ENCODE measurements around the gene ZC3H13. TPM values are rescaled to one million over a fixed set of nuclear protein-coding genes. Genes with fewer than 3 reads are reported as not detected.

Gene ZC3H13
- total and polyA plus RNA-seq, 2 experiments from 2014 or later = 15.6 to 50.7 TPM

DNA sequence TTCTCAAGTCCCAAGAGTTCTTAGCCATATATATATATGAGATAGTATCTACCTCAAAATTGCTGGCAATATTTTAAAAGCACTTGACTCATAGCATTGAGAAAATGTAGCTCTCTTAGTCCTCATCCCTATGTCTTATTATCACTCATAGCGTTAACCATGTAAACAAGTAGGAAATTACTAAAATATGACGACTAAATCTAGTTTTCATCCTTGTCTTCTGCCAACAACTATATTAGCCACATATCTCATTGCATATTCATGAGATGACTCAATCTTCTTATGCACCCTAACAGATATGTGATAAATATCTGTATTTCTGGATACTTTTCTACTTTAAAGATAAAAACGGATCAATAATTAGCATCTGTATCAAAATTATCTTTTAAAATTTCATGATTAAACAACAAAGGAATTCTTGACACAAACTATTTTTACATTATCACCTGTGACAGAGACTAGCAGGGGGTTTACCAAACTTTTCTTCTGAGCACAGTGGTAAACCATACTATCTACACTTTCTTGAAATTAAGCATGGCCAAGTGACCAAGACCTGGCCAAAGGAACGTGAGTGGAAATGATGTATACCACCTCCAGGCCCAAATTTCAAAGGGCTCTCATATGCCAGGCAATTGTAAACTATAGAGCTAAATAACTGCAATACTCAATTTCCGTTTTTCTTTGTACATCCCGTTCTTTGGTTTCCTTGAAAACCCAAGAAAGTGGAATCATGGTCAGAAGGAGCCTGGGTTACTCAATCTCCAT is 45.7 kb downstream of the ZC3H13 start:
- Histone ChIP-seq H3K27ac (no peak overlapping the region), H3K36me3 (ENCODE audit: low read depth) (peaks cover 50% of the 10 kb centered on the region), H4K20me1 (ENCODE audit: insufficient read depth) (no peaks in the 10 kb centered on the region), H2AFZ (no peak overlapping the region), H3K27me3 (replicated peaks; ENCODE audit: insufficient read depth) (no peaks in the 10 kb centered on the region), H3F3A (ENCODE audit: insufficient read depth) (no peaks in the 10 kb centered on the region), H3K9ac (no peak overlapping the region), H3K79me2 (ENCODE audit: insufficient read depth) (no peaks in the 10 kb centered on the region), H3K4me1 (ENCODE audit: insufficient read depth) (no peaks in the 10 kb centered on the region), H3K9me3 (ENCODE audit: low read depth) (no peaks in the 10 kb centered on the region), H3K4me2 (ENCODE audit: unreplicated experiment) (no peak overlapping the region), H3K4me3 (no peak overlapping the region), H3K9me2 (ENCODE audit: insufficient read depth) (no peaks in the 10 kb centered on the region)
- DNase-seq = peak; percentile 24
- WGBS, 2 experiments (ENCODE audit: low coverage in 1 of 2, low lambda C conversion rate in 2 of 2, missing lambda C conversion rate in 2 of 2) = 80% methylated on average over 6 of the region's 6 CpGs
- no peak for TF ChIP-seq EZH2phosphoT487 (IDR thresholded peaks at IDR 0.05; ENCODE audit: insufficient read depth, low read depth)
- no peak for TF ChIP-seq EZH2 (IDR thresholded peaks at IDR 0.05; ENCODE audit: insufficient read depth, poor library complexity, severe bottlenecking)
- in situ Hi-C loops (cut with MboI) = no loop called here

DNA sequence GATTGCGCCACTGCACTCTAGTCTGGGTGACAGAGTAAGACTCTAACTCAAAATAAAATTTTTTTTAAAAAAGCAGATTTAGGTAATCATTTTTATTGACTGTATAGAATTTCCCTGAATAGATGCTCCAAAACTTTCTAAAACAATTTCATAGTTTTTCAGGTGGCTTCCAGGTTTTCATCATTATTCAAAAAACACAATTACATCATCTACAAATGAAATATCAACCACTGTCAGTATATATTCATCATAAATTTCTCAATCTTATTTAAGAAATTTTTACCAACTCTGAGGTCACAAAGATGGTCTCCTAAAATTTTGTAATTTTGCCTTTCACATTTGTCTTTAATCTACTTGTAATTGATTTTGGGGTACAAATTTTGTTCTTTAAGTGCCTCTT is 48.1 kb downstream of the ZC3H13 start:
- no peaks in the 10 kb centered on the region for H3K4me1 ChIP-seq (ENCODE audit: insufficient read depth)
- no peak overlapping the region for H3K4me3 ChIP-seq
- H3K27ac ChIP-seq = no peak overlapping the region
- TF ChIP-seq EZH2phosphoT487 (IDR thresholded peaks at IDR 0.05; ENCODE audit: insufficient read depth, low read depth) (no peak), EZH2 (IDR thresholded peaks at IDR 0.05; ENCODE audit: insufficient read depth, poor library complexity, severe bottlenecking) (no peak)
- no peaks in the 10 kb centered on the region for H3K27me3 ChIP-seq (replicated peaks; ENCODE audit: insufficient read depth)
- no peaks in the 10 kb centered on the region for H3K9me3 ChIP-seq (ENCODE audit: low read depth)
- no peaks in the 10 kb centered on the region for H4K20me1 ChIP-seq (ENCODE audit: insufficient read depth)
- 95% methylated on average over 1 of the region's 1 CpG for WGBS, 2 experiments (ENCODE audit: low coverage in 1 of 2, low lambda C conversion rate in 2 of 2, missing lambda C conversion rate in 2 of 2)
- no peak overlapping the region for H2AFZ ChIP-seq
- H3K4me2 ChIP-seq (ENCODE audit: unreplicated experiment) = no peak overlapping the region
- H3K9me2 ChIP-seq (ENCODE audit: insufficient read depth) = no peaks in the 10 kb centered on the region
- no peak for DNase-seq
- no peaks in the 10 kb centered on the region for H3K79me2 ChIP-seq (ENCODE audit: insufficient read depth)
- H3K9ac ChIP-seq = no peak overlapping the region
- peaks cover 59% of the 10 kb centered on the region for H3K36me3 ChIP-seq (ENCODE audit: low read depth)
- no peaks in the 10 kb centered on the region for H3F3A ChIP-seq (ENCODE audit: insufficient read depth)
- in situ Hi-C loops (cut with MboI) = no loop called here

DNA sequence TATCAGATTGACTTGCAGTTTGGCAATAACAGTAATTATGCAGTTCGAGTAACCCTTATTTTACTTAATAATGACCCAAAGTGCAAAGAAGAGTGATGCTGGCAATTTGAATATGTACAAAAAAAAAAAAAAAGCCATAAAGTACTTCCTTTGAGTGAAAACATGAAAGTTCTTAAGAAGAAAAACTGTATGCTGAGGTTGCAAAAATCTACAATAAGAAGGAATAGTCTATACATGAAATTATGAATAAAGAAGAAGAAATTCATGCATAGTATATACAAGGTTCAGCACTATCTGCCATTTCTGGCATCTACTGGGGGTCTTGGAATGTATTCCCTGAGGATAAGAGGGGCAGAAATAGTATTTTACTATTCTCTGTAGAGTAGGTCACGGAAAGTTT is 55.9 kb downstream of the ZC3H13 start:
- Histone ChIP-seq H3K9ac (no peak overlapping the region), H3K27ac (no peak overlapping the region), H3K27me3 (replicated peaks; ENCODE audit: insufficient read depth) (no peaks in the 10 kb centered on the region), H2AFZ (no peak overlapping the region), H3K9me2 (ENCODE audit: insufficient read depth) (no peaks in the 10 kb centered on the region), H3K4me2 (ENCODE audit: unreplicated experiment) (no peak overlapping the region), H3K4me3 (no peak overlapping the region), H4K20me1 (ENCODE audit: insufficient read depth) (no peaks in the 10 kb centered on the region), H3K36me3 (ENCODE audit: low read depth) (peaks cover 32% of the 10 kb centered on the region), H3K79me2 (ENCODE audit: insufficient read depth) (peaks cover 4% of the 10 kb centered on the region; the same call in 1 of the 2 replicates), H3K9me3 (ENCODE audit: low read depth) (no peaks in the 10 kb centered on the region), H3F3A (ENCODE audit: insufficient read depth) (no peaks in the 10 kb centered on the region), H3K4me1 (ENCODE audit: insufficient read depth) (no peaks in the 10 kb centered on the region)
- in situ Hi-C loops (cut with MboI) = no loop called here
- no peak for DNase-seq
- 94 to 96% methylated on average over 2 of the region's 2 CpGs for WGBS, 2 experiments (ENCODE audit: low coverage in 1 of 2, low lambda C conversion rate in 2 of 2, missing lambda C conversion rate in 2 of 2)
- TF ChIP-seq EZH2 (IDR thresholded peaks at IDR 0.05; ENCODE audit: insufficient read depth, poor library complexity, severe bottlenecking) (no peak), EZH2phosphoT487 (IDR thresholded peaks at IDR 0.05; ENCODE audit: insufficient read depth, low read depth) (no peak)

DNA sequence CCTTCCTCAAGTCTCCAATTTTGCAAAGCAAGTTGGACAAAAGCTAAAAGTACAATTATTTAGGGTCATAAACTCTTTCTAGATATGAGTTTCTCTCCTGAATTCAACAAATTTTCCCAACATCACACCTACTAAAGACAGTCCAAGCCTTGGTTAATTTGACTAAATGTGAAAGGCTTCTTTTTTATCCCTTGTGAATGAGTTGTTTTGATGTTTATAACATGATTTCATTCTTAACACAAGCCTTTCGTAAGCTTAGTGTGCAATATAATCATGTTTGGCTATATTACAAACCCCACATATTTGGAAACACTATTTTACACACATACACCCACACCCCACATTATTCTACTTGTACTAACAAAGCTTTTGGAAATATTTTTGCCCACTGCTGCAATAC is 57.3 kb downstream of the ZC3H13 start:
- no peaks in the 10 kb centered on the region for H3K27me3 ChIP-seq (replicated peaks; ENCODE audit: insufficient read depth)
- in situ Hi-C loops (cut with MboI) = no loop called here
- no peaks in the 10 kb centered on the region for H3K9me2 ChIP-seq (ENCODE audit: insufficient read depth)
- H3K36me3 ChIP-seq (ENCODE audit: low read depth) = peaks cover 20% of the 10 kb centered on the region; the same call in 1 of the 2 replicates
- 69 to 88% methylated on average over 1 of the region's 1 CpG for WGBS, 2 experiments (ENCODE audit: low coverage in 1 of 2, low lambda C conversion rate in 2 of 2, missing lambda C conversion rate in 2 of 2)
- H3K27ac ChIP-seq = no peak overlapping the region
- H3K4me3 ChIP-seq = no peak overlapping the region
- no peaks in the 10 kb centered on the region for H3F3A ChIP-seq (ENCODE audit: insufficient read depth)
- no peaks in the 10 kb centered on the region for H3K9me3 ChIP-seq (ENCODE audit: low read depth)
- no peaks in the 10 kb centered on the region for H4K20me1 ChIP-seq (ENCODE audit: insufficient read depth)
- DNase-seq = no peak
- H2AFZ ChIP-seq = no peak overlapping the region
- TF ChIP-seq EZH2 (IDR thresholded peaks at IDR 0.05; ENCODE audit: insufficient read depth, poor library complexity, severe bottlenecking) = no peak
- TF ChIP-seq EZH2phosphoT487 (IDR thresholded peaks at IDR 0.05; ENCODE audit: insufficient read depth, low read depth) = no peak
- no peak overlapping the region for H3K9ac ChIP-seq
- H3K4me2 ChIP-seq (ENCODE audit: unreplicated experiment) = no peak overlapping the region
- H3K79me2 ChIP-seq (ENCODE audit: insufficient read depth) = peaks cover 4% of the 10 kb centered on the region; the same call in 1 of the 2 replicates
- H3K4me1 ChIP-seq (ENCODE audit: insufficient read depth) = peaks cover under 1% of the 10 kb centered on the region; the same call in 1 of the 2 replicates

All from GM23248 (cell line).